GM19035 (cell line): ENCODE results near the gene SNRNP48.

Source experiments
- ATAC-seq: cut with Tn5 transposase; IDR thresholded peaks from one replicate; pipeline ENCODE4 v1.9.1; 2021; ENCODE audit not compliant: unreplicated experiment

The SNRNP48 gene

DNA sequence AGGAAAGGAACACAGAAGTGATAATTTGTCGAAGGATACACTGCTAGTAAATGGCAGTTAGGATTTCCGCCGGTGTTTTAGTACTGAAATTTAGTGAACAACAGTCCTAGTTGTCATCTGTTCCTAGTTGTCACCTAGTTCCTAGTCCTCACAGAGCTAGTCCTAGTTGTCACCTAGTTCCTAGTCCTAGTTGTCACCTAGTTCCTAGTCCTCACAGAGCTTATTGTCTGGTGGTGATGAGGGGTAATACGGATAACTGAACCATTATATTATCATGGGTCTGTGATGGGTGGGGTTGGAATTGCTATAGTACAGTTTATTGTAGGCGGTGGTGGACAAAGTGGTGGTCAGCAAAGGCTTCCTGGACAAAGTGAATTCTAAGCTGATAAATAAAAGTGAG, 1.8 kb downstream of the SNRNP48 start:
- ATAC-seq = no peak

DNA sequence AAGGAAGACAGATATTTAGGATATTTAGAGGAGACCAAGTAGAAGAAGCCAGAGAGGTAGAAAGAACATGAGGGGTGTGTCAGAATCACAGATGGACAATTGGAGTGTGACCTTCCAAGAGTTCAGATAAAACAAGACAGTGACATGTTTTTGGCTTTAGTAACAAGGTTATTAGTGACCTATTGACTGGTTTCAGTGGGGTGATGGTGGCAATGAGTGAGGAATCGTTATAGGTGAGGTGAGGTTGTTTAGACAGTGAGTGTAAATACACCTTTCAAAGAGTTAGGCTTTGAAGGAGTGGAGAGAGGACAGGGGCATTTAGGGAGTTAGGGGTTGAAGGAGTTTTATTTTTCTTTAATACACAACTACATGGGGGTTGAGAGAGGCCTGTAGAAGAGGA, 3.2 kb downstream of the SNRNP48 start:
- ATAC-seq = no peak

DNA sequence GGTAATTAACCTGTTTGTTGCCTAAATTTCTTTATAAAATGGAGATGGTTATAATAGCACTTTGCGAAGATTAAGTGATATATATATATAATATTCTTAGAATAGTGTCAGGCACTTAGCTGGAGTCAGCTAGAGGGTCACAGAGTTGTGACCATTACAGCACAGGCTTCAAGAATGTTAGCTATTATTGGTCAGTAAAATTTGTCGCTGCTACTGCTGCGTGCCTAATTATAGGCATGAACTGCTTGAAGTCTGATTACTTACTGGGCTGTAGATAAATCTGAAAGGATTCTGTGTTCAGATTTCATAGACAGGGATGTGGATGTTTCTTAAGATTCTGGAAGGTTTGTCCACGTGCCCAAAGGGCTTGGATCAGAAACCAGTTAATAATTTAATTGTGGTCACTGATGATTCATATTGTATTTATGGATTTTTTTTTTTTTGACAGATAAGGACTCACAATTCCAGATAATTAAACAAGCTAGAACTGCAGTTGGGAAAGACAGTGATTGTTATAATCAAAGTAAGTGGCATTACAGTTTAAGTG, 4.7 kb downstream of the SNRNP48 start:
- no peak for ATAC-seq

DNA sequence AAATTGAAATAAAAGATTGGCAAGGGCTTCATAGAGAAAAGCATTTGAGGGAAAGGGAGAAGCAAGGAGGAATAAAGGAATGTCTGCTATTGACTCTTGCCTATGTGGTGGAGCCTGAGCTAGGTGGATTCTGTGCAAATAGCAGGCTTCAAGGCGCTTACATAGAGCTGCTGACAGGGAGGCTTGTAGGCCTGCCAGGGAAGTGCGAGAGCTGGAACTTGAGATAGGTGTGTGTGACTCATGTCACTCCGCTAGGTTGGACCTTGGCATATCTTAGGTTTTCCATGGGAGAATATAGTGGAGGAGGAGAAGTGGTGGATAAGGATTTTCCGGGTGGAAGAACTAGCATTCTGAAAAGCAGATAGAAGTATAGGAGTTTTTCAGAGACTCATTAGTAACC, 14.0 kb downstream of the SNRNP48 start:
- no peak for ATAC-seq

DNA sequence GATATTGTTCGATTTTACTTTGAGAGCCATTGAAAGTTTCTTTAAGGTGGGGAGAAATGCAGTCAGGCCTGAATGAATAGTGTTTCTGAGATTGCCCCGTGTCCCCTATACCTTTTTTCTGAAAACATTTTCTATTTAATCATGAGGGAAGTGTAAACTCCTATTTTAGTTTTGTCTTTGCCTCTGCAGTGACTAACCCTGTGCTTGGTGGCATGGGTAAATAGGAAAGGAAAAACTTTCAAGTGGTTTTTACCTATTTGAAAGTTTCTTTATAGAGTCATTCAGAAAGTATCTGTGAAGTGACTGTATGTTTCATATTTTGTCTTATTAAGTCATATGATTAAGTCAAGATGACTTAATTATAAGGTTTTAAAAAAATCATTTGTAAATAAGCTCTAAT, 14.5 kb downstream of the SNRNP48 start:
- no peak for ATAC-seq

DNA sequence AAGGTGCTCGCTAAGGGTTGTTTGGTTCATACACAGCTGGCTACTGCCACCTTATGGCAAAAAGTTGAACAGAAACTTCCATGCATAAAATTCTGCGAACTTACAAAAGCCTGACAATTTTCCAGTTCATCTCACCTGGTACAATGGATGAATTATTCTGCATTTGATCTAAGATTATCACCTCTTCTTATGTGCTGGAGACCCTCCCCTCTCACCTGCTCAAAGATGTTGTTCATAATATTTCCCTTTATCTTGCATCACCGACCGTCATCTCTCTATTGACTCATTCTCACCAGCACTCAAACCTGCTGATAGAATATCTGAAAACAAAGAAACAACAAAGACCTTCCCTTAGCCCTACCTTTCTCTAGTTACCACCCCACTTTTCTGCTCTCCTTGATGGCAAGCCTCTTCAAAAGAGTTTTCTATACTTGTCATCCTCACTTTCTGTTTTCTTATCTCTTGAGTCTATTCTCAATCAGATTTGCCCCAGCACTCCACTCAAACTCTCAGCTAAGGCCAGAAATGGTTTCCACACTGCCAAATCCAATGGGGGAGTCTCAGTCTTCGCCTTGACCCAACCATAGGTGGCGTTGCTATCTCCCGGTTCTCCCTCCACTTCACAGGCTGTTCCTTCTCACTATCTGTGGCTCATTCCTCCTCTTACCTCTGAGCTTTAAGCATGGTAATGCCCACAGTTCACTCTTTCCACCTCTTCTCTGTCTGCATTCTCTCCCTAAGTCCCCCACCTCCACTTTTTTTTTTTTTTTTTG, 25.8 kb downstream of the SNRNP48 start:
- no peak for ATAC-seq

DNA sequence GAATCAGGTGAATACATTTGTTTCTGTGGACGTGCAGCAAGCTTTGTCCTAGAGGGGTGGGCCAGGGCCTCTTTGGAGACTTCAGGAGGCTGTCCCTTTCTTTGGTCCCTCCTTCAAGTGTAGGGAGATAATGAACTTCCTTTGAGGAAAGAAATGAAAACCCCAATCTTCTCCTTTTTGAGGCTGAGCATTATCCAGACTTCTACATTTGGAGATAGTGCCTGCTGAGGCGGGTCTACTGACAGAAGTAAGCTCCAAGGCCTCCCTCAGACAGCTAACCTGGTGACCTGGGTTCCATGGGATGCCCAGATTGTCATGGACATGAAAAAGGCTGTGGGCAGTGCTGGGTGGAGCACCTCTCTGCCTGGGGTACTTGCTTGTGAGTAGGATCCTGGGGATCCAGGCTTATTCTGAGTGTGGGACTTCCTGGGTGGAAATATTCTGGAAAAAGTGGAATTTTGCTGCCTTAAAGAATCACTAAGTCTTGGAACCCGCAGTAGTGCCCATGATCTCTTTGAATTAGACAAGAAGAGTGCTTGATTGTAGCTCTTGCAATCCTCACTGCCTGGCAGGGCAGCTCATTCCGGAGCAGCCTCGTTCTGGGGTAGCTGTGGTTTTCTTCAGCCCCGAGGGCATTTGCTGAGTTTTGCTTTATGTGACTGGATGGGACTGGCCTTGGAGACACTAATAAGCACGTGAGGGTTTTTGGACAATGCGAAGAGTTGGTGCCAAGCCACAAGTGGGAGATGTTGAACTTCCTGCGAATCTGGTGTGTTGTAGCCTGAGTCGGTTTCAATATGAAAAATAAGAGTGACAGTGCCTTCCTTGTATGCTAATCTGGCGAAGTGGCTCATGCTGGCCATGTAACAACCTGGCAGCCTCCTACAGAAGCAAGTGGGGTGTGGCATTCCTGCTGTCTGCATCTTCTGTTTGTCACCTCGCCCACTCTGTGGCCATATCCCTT, 28.1 kb downstream of the SNRNP48 start:
- no peak for ATAC-seq

- no peak for ATAC-seq
Observed at GRCh38 chr6:7621761-7622160, 31.8 kb downstream of the SNRNP48 start.

GRCh38 chr6:7624796-7625710, 35.1 kb downstream of the SNRNP48 start:
- no peak for ATAC-seq

DNA sequence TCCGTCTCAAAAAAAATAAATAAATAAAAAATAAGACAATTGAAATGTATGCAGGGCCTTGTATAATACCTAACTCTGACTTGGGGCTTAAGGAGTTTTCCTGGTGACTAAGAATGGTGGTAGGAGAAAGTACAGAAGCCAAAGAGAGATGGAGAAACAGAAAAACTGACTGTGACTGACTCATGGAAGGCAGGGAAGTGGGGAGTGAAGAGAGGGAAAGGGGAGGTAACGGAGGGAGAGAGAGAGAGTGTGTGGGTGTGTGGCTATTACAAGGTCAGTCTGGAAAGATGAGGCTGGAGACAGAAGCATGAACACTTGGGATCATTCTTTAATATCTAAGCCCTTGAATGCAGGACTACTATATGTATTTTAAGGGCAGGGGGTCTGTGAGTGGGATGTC, 38.5 kb downstream of the SNRNP48 start:
- no peak for ATAC-seq

- no peak for ATAC-seq
Observed at GRCh38 chr6:7628909-7629308, 38.9 kb downstream of the SNRNP48 start.

DNA sequence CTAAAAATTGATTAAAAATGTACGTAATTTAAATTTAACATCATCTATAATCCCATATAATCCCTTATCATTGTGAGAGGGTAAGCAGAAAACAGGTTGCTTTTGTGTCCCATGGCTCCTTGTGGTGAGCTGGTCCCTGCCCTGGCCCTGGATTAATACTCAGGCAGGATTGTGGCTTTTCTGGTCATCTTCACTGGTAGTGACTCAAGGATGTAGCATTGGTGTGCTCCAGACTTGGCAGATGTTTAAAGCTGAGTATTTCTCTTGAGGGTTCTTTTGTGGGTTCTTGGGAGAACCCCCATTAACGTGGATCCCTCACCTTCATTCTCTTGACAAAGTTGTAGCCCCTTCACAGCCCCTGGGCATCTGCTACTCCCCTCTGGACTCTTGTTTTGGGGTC, 39.3 kb downstream of the SNRNP48 start:
- ATAC-seq = no peak

DNA sequence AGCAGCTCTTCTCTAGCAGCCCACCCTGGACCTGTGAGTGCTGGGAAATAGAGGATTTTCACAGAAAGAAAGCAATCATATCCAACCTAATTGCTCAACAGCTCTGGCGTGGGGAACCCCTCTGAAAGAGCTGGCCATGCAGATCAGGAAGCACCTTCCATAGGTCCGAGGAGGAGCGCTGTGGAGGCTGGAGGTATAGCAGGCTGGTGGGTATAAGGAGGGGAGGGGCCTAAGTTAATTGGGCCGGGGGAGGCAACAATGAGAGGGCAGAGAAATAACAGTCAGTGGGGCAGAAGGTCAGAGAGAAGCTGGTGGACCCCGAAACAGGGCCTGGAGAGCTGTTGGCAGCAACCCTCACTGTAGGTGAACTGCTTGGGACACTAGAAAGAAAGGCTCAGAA, 40.8 kb downstream of the SNRNP48 start:
- ATAC-seq = no peak

DNA sequence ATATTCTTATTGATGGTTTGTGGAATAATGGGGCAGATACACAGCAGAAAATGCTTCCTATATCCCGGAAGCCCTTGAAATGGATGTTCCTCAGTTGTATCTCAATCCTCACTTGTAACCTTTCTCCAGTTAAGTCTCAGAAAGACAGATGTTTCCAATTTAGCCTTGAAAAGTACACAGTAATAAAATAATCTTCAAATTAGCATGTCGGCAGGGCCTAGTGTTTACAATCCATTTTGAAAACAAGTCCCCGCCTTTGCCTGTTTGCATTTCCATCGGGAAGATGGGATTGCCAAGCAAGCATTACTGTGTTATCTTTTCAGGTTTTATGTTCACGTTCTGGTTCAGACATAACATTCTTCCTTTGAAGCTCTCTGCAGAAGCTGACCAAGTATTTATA, 41.5 kb downstream of the SNRNP48 start:
- ATAC-seq = no peak

DNA sequence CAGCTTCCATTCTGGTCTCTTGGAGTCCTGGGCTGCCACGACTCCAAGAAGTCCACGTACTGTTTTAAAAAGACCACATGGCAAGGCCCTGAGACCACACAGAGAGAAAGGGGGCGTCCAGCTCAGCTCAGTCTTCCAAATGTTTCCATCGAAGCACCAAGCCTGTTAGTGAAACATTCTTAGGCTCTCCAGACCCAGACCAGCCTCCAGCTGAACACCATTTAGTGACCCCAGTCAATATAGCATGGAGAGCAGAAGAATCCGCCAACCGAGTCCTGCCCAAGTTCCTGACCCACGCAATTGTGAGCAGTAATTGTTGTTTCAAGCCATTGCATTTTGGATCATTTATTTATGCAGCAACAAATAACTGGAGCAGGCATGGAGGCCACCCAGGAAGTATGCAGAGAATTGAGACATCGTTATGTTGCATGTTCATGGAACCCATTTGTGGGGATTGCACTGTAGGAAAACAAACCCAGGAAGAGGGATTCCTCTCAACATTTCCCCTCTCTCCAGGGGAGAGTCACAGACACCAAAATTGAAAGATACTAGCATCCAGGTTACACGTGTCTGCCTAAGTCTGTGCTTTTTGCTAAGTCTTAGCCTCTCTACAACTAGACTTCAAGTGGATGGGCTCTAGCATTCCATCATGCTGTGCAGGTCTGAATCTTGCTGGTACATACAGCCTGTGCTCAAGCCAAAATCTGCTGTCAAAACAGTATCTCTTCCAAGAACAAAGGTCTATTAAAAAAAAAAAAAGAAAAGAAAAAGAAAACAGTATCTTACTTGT, 42.7 kb downstream of the SNRNP48 start:
- no peak for ATAC-seq

DNA sequence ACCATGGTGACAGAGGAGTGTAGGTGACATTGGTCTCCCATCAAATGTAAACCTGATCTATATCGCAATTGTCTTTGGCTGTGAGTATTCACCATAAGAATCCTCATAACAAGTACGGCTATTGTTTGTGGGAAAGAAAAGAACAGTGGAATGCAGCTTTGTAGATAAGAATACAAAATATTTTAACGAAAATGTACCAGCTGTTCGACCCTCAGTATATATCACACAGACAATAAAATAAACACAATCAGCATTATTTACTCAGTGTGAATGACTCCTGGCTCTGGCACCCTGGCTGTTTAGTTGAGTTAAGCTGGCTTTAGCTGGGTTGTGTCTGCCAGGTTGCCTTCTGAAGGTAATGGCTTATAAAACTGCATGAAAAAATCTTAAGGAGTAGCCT, 43.4 kb downstream of the SNRNP48 start:
- no peak for ATAC-seq

- no peak for ATAC-seq
Observed at GRCh38 chr6:7636151-7636550, 46.2 kb downstream of the SNRNP48 start.

GRCh38 chr6:7637533-7637932, 47.5 kb downstream of the SNRNP48 start:
- no peak for ATAC-seq

DNA sequence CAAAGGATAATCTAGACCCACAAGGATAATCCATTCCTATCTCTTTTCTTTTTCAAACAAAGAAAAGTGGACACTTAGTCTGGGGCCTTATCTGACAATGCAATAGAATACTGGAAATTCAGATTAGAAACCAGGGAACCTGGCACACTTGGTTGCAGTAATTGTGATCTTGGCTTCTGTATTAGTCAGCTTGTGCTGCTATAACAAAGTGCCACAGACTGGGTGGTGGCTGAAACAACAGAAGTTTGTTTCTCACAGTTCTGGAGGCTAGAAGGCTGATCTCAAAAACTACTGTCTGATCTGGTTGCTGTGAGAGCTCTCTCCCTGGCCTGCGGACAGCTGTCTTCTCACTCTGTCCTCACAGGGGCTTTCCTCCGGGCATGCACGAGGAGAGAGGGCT, 49.4 kb downstream of the SNRNP48 start:
- no peak for ATAC-seq

DNA sequence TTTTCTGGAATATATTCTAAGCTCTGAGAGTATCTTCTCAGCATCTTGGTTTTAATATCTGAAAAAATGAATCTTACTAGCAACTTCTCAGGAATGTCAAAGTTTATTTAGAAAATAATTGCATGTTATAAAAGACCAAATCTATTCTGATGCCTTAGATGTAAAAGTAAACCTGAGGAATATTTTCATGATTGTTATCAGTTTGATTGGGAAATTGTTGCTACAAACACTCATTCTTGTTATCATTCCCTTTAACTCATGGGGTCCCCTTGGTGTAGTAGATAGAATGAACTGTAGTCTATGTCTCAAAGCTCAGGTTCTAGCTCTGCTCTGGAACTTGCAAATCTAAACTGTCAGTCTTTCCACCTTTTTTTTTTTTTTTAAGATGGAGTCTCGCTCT, 50.0 kb downstream of the SNRNP48 start:
- no peak for ATAC-seq
